SIG-M5 treated with dmso at 0.1 percent for 504 hours (cell line): ENCODE results near the gene TBX10.

Source experiments
- DNase-seq: peaks from one replicate; lab custom pipeline; 2025; ENCODE audit not compliant: unreplicated experiment; lab: John Stamatoyannopoulos, UW

The TBX10 gene

DNA sequence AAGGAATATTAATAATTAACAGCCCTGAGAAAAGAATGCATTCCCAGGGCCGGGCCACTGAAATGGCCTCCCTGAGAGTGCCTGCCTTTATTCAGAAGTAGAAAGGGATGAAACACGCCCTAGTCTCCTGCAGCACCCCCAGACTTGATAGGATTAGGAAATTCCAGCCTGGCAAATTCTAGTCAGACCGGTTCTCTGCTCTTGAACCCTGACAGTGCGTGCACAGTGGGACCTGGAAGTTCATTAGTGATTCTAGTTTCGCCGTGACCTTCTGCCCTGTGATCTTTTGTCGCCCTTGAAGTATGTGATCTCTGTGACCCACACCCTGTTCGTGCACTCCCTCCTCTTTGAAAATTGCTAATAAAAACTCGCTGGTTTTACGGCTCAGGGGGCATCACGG lies 58.1 kb downstream of the TBX10 start:
- no peak for DNase-seq
